HEK293 (cell line): ENCODE results near the gene ANKRD13A.

ENCODE experiments used
- CTCF ChIA-PET: fragments of 350-600 bp; formaldehyde crosslinking; extraction: SDS; loops from one replicate; lab custom pipeline; 2021; ENCODE audit warnings: antibody characterized with exemption; lab: Yijun Ruan, JAX
- POLR2A ChIA-PET: fragments of 300-600 bp; formaldehyde crosslinking; extraction: SDS; loops from one replicate; lab custom pipeline; 2020; ENCODE audit warnings: antibody characterized with exemption, inconsistent platforms; lab: Yijun Ruan, JAX
- H3K27ac ChIP-seq: fragments of 200-500 bp; sonication (Bioruptor generic); 2 replicates; pipeline ENCODE4 v1.5.1; 2014; ENCODE audit warnings: low read depth, low read length, control low read depth, inconsistent platforms; ENCODE audit errors: extremely low read depth
- H3K36me3 ChIP-seq, 2 experiments: fragments of 200-500 bp in 1 of 2; sonication (Bioruptor generic) in 1 of 2; 1 replicate in 1 of 2; 2 replicates in 1 of 2; pipeline ENCODE4 v1.5.1; 2014 to 2017; ENCODE audit warnings: inconsistent platforms in 2 of 2, low read length in 2 of 2; ENCODE audit not compliant: control insufficient read depth in 2 of 2, insufficient read depth in 1 of 2
- H3K4me1 ChIP-seq: fragments of 200-500 bp; sonication (Bioruptor generic); 2 replicates; pipeline ENCODE4 v1.5.1; 2014; ENCODE audit warnings: mild to moderate bottlenecking, low read length, inconsistent platforms; ENCODE audit not compliant: control insufficient read depth, insufficient read depth
- H3K4me3 ChIP-seq: 2 replicates; pipeline ENCODE4 v1.5.1; 2011; ENCODE audit warnings: low read depth, mild to moderate bottlenecking, control low read depth, low read length, moderate library complexity
- H3K9me3 ChIP-seq: fragments of 200-500 bp; sonication (Bioruptor generic); 2 replicates; pipeline ENCODE4 v1.5.1; 2014; ENCODE audit warnings: low read depth, low read length, inconsistent platforms; ENCODE audit not compliant: control insufficient read depth, insufficient read depth
- BCL6B ChIP-seq: fragments of 450-650 bp; formaldehyde crosslinking; IDR thresholded peaks from 2 replicates; pipeline ENCODE4 v1.5.1; 2017; ENCODE audit warnings: missing biosample characterization, missing genetic modification characterization
- GLIS2 ChIP-seq: fragments of 450-650 bp; formaldehyde crosslinking; IDR thresholded peaks from 2 replicates; pipeline ENCODE4 v1.5.1; 2016; ENCODE audit warnings: missing biosample characterization, missing genetic modification characterization
- KLF17 ChIP-seq: fragments of 450-650 bp; formaldehyde crosslinking; IDR thresholded peaks from 2 replicates; pipeline ENCODE4 v1.5.1; 2016; ENCODE audit warnings: missing biosample characterization, missing genetic modification characterization
- KLF9 ChIP-seq: fragments of 450-650 bp; formaldehyde crosslinking; IDR thresholded peaks from 2 replicates; pipeline ENCODE4 v1.5.1; 2016; ENCODE audit warnings: missing biosample characterization, missing genetic modification characterization, low read depth
- PRDM1 ChIP-seq: fragments of 450-650 bp; formaldehyde crosslinking; IDR thresholded peaks from 2 replicates; pipeline ENCODE4; 2016; ENCODE audit warnings: missing biosample characterization, missing genetic modification characterization
- PRDM6 ChIP-seq: fragments of 450-650 bp; formaldehyde crosslinking; IDR thresholded peaks from 2 replicates; pipeline ENCODE4 v1.5.1; 2017; ENCODE audit warnings: missing biosample characterization, missing genetic modification characterization
- ZNF121 ChIP-seq: fragments of 450-650 bp; formaldehyde crosslinking; IDR thresholded peaks from 2 replicates; pipeline ENCODE4 v1.5.1; 2016; ENCODE audit warnings: missing biosample characterization, missing genetic modification characterization
- ZNF132 ChIP-seq: fragments of 450-650 bp; formaldehyde crosslinking; IDR thresholded peaks from 2 replicates; pipeline ENCODE4 v1.5.1; 2017; ENCODE audit warnings: missing biosample characterization, missing genetic modification characterization, borderline replicate concordance
- ZNF148 ChIP-seq: fragments of 450-650 bp; formaldehyde crosslinking; IDR thresholded peaks from 2 replicates; pipeline ENCODE4 v1.5.0; 2017; ENCODE audit warnings: missing biosample characterization, missing genetic modification characterization, borderline replicate concordance
- ZNF155 ChIP-seq: fragments of 450-650 bp; formaldehyde crosslinking; IDR thresholded peaks from 2 replicates; pipeline ENCODE4 v1.5.1; 2016; ENCODE audit warnings: missing biosample characterization, missing genetic modification characterization
- ZNF16 ChIP-seq: fragments of 450-650 bp; formaldehyde crosslinking; IDR thresholded peaks from 2 replicates; pipeline ENCODE4 v1.5.1; 2016; ENCODE audit warnings: low read depth, missing biosample characterization, missing genetic modification characterization
- ZNF174 ChIP-seq: fragments of 450-650 bp; formaldehyde crosslinking; IDR thresholded peaks from 2 replicates; pipeline ENCODE4 v1.5.0; 2017; ENCODE audit warnings: missing biosample characterization, mild to moderate bottlenecking, missing genetic modification characterization
- ZNF223 ChIP-seq: fragments of 450-650 bp; formaldehyde crosslinking; IDR thresholded peaks from 2 replicates; pipeline ENCODE4 v1.5.1; 2016; ENCODE audit warnings: missing biosample characterization, missing genetic modification characterization
- ZNF23 ChIP-seq: fragments of 450-650 bp; formaldehyde crosslinking; IDR thresholded peaks from 2 replicates; pipeline ENCODE4 v1.5.1; 2016; ENCODE audit warnings: missing biosample characterization, missing genetic modification characterization, borderline replicate concordance
- ZNF239 ChIP-seq: fragments of 450-650 bp; formaldehyde crosslinking; IDR thresholded peaks from 2 replicates; pipeline ENCODE4 v1.5.1; 2016; ENCODE audit warnings: missing biosample characterization, missing genetic modification characterization
- ZNF266 ChIP-seq: fragments of 450-650 bp; formaldehyde crosslinking; IDR thresholded peaks from 2 replicates; pipeline ENCODE4 v1.5.1; 2016; ENCODE audit warnings: missing biosample characterization, missing genetic modification characterization, low read depth
- ZNF362 ChIP-seq: fragments of 450-650 bp; formaldehyde crosslinking; IDR thresholded peaks from 2 replicates; pipeline ENCODE4 v1.5.1; 2016; ENCODE audit warnings: missing biosample characterization, missing genetic modification characterization
- ZNF366 ChIP-seq: fragments of 450-650 bp; formaldehyde crosslinking; conservative IDR thresholded peaks from 2 replicates; pipeline ENCODE4 v1.5.1; 2016; ENCODE audit warnings: missing biosample characterization, missing genetic modification characterization
- ZNF394 ChIP-seq: fragments of 450-650 bp; formaldehyde crosslinking; IDR thresholded peaks from 2 replicates; pipeline ENCODE4 v1.5.1; 2016; ENCODE audit warnings: missing biosample characterization, missing genetic modification characterization, mild to moderate bottlenecking, moderate library complexity, borderline replicate concordance
- ZNF555 ChIP-seq: fragments of 450-650 bp; formaldehyde crosslinking; conservative IDR thresholded peaks from 2 replicates; pipeline ENCODE4 v1.5.1; 2017; ENCODE audit warnings: missing biosample characterization, mild to moderate bottlenecking, missing genetic modification characterization, inconsistent platforms
- ZNF558 ChIP-seq: fragments of 450-650 bp; formaldehyde crosslinking; IDR thresholded peaks from 2 replicates; pipeline ENCODE4 v1.5.1; 2016; ENCODE audit warnings: missing biosample characterization, missing genetic modification characterization
- ZNF692 ChIP-seq: fragments of 450-650 bp; formaldehyde crosslinking; IDR thresholded peaks from 2 replicates; pipeline ENCODE4 v1.5.1; 2016; ENCODE audit warnings: missing biosample characterization, missing genetic modification characterization
- ZNF830 ChIP-seq: fragments of 450-650 bp; IDR thresholded peaks from 2 replicates; pipeline ENCODE4 v1.5.0; 2018; ENCODE audit warnings: missing biosample characterization, missing genetic modification characterization, low read depth, mild to moderate bottlenecking, moderate library complexity
- ZSCAN16 ChIP-seq: fragments of 450-650 bp; formaldehyde crosslinking; IDR thresholded peaks from 2 replicates; pipeline ENCODE4 v1.5.1; 2016; ENCODE audit warnings: missing biosample characterization, missing genetic modification characterization

ANKRD13A gene

GRCh38 chr12:109968801-109969200, 30.4 kb upstream of the ANKRD13A start:
- no peak overlapping the region for H3K27ac ChIP-seq
- H3K4me1 ChIP-seq: no peaks in the 10 kb centered on the region
- POLR2A ChIA-PET: no interaction called here
- H3K36me3 ChIP-seq: peaks cover 39 to 54% of the 10 kb centered on the region in 2 experiments
- no peak overlapping the region for H3K4me3 ChIP-seq
- CTCF ChIA-PET: no interaction called here
- TF ChIP-seq ZNF155 (tag by site-specific recombination) (no peak), PRDM1 (tag by site-specific recombination) (peak; percentile 63)
- H3K9me3 ChIP-seq: no peaks in the 10 kb centered on the region

- Histone ChIP-seq H3K9me3 (no peaks in the 10 kb centered on the region), H3K27ac (no peak overlapping the region), H3K36me3 (peaks cover 61 to 65% of the 10 kb centered on the region in 2 experiments; a peak in 2 of 3 replicates), H3K4me3 (no peak overlapping the region), H3K4me1 (no peaks in the 10 kb centered on the region)
- ChIA-PET CTCF (interaction anchor here (0.6 kb wide), 1 partner anchor 1326 kb away, joined by 3 read pairs; no protein-coding TSS in a partner anchor), POLR2A (no interaction called here)
- TF ChIP-seq ZNF555 (tag by site-specific recombination) (no peak), ZNF830 (no peak), BCL6B (tag by site-specific recombination) (no peak), ZNF558 (tag by site-specific recombination) (no peak), ZNF16 (no peak), ZNF121 (peak; percentile 83), KLF17 (tag by site-specific recombination) (no peak)
Observed at GRCh38 chr12:109972821-109973220, 26.4 kb upstream of the ANKRD13A start.

- ChIA-PET CTCF (no interaction called here), POLR2A (no interaction called here)
- Histone ChIP-seq H3K4me1 (no peaks in the 10 kb centered on the region), H3K4me3 (no peak overlapping the region), H3K27ac (no peak overlapping the region), H3K36me3 (peaks cover 88 to 90% of the 10 kb centered on the region in 2 experiments), H3K9me3 (no peaks in the 10 kb centered on the region)
- TF ChIP-seq PRDM6 (no peak), GLIS2 (no peak), ZSCAN16 (tag by site-specific recombination) (no peak), ZNF148 (tag by site-specific recombination) (no peak), KLF9 (tag by site-specific recombination) (no peak), ZNF266 (tag by site-specific recombination) (no peak), ZNF366 (no peak), ZNF692 (tag by site-specific recombination) (no peak), ZNF362 (tag by site-specific recombination) (no peak), ZNF174 (tag by site-specific recombination) (no peak), ZNF223 (tag by site-specific recombination) (no peak), ZNF394 (tag by site-specific recombination) (no peak), ZNF23 (no peak), ZNF132 (no peak), ZNF239 (no peak)
Observed at GRCh38 chr12:109981311-109981710, 17.9 kb upstream of the ANKRD13A start.
